OCI-LY7 (cell line): Measurements from ENCODE around the gene SCUBE2. TPM values are rescaled to one million over a fixed set of nuclear protein-coding genes. Genes with fewer than 3 reads are reported as not detected.

Experiments
- BruUV-seq: library from RNA; stranded (reverse); fragments of 400-500 nt; replicated peaks from 2 replicates; lab custom pipeline; 2021; lab: Mats Ljungman, UMichigan
- CTCF ChIA-PET: fragments of 300-600 bp; sonication (Branson Sonifier 250); formaldehyde crosslinking; loops from one replicate; lab custom pipeline; 2022; ENCODE audit warnings: antibody characterized with exemption; ENCODE audit not compliant: unreplicated experiment; lab: Charles Lee
- POLR2A ChIA-PET: fragments of 300-600 bp; sonication (Branson Sonifier 250); formaldehyde crosslinking; loops from one replicate; lab custom pipeline; 2022; ENCODE audit warnings: antibody characterized with exemption; lab: Charles Lee
- DNase-seq: peaks from one replicate; pipeline ENCODE4 v3.0.0-alpha.2; 2015; ENCODE audit warnings: low spot score
- H2AFZ ChIP-seq: fragments of 200-600 bp; sonication (generic), shearing (Covaris generic); 2 replicates; pipeline ENCODE4 v1.6.1; 2014; ENCODE audit warnings: mild to moderate bottlenecking, antibody characterized with exemption, low read length, moderate library complexity
- H3K27ac ChIP-seq: fragments of 200-600 bp; sonication (generic); 2 replicates; pipeline ENCODE4 v1.5.1; 2014; ENCODE audit warnings: mixed run types, low read depth, mild to moderate bottlenecking, moderate library complexity, low read length, inconsistent platforms; ENCODE audit not compliant: poor library complexity, severe bottlenecking
- H3K36me3 ChIP-seq: fragments of 200-600 bp; sonication (generic); 2 replicates; pipeline ENCODE4 v1.6.1; 2014; ENCODE audit warnings: mild to moderate bottlenecking, antibody characterized with exemption, low read length, moderate library complexity, mixed read lengths; ENCODE audit not compliant: insufficient read depth
- H3K4me1 ChIP-seq: fragments of 200-600 bp; sonication (generic); 2 replicates; pipeline ENCODE4 v1.5.1; 2014; ENCODE audit warnings: mild to moderate bottlenecking, low read length; ENCODE audit not compliant: insufficient read depth, poor library complexity, severe bottlenecking
- H3K4me2 ChIP-seq: fragments of 200-600 bp; sonication (generic); 2 replicates; pipeline ENCODE4 v1.6.1; 2014; ENCODE audit warnings: mild to moderate bottlenecking, low read length
- H3K4me3 ChIP-seq: fragments of 200-600 bp; sonication (generic); 2 replicates; pipeline ENCODE4 v1.5.1; 2014; ENCODE audit warnings: mild to moderate bottlenecking, low read depth, low read length; ENCODE audit not compliant: poor library complexity, severe bottlenecking
- H3K79me2 ChIP-seq: fragments of 200-600 bp; sonication (generic); 2 replicates; pipeline ENCODE4 v1.6.1; 2016; ENCODE audit warnings: low read depth, mild to moderate bottlenecking, low read length, moderate library complexity, mixed read lengths; ENCODE audit not compliant: insufficient read depth
- H3K9me2 ChIP-seq: fragments of 200-600 bp; sonication (generic); 2 replicates; pipeline ENCODE4 v1.6.1; 2016; ENCODE audit warnings: mild to moderate bottlenecking, low read length, mixed read lengths; ENCODE audit not compliant: insufficient read depth
- H3K9me3 ChIP-seq: fragments of 200-600 bp; sonication (generic); 2 replicates; pipeline ENCODE4 v1.6.1; 2014; ENCODE audit warnings: mild to moderate bottlenecking, mixed run types, low read length, mixed read lengths
- H4K20me1 ChIP-seq: fragments of 200-600 bp; sonication (generic); 2 replicates; pipeline ENCODE4 v1.6.1; 2014; ENCODE audit warnings: mild to moderate bottlenecking, antibody characterized with exemption, low read length, moderate library complexity, mixed read lengths; ENCODE audit not compliant: insufficient read depth
- EZH2phosphoT487 ChIP-seq: fragments of 200-600 bp; sonication (generic); IDR thresholded peaks from 2 replicates; pipeline ENCODE4 v1.6.1; 2018; ENCODE audit warnings: low read depth, borderline replicate concordance, mild to moderate bottlenecking, mixed run types, antibody characterized with exemption, low read length, moderate library complexity, mixed read lengths
- intact Hi-C: fragments of 100-400 bp; cut with micrococcal nuclease; formaldehyde crosslinking; loops from one replicate; pipeline ENCODE4 v1.10.0; 2022; ENCODE audit not compliant: unreplicated experiment
- total RNA-seq, 2 experiments: library from RNA; depleted of rRNA in 1 of 2; stranded (reverse); fragments of >200 nt in 1 of 2; shearing (Covaris generic) in 1 of 2; gene quantifications; 2 replicates each; pipeline ENCODE4 v1.2.3, GENCODE V29; 2014 to 2022
- TF ChIP-seq, protein P1 (sequence below): fragments of 200-600 bp; sonication (generic); conservative IDR thresholded peaks from 2 replicates; pipeline ENCODE4 v1.5.1; 2014; ENCODE audit warnings: mild to moderate bottlenecking, antibody characterized with exemption, low read length, moderate library complexity, mixed read lengths

The SCUBE2 gene
- total RNA-seq, 2 experiments from 2014 or later = not detected

GRCh38 chr11:9139628-9140357, 48.4 kb upstream of the SCUBE2 start:
- no peaks in the 10 kb centered on the region for H3K79me2 ChIP-seq
- no peaks in the 10 kb centered on the region for H3K9me2 ChIP-seq
- no peaks in the 10 kb centered on the region for H3K4me1 ChIP-seq
- H3K36me3 ChIP-seq = no peaks in the 10 kb centered on the region
- TF ChIP-seq EZH2phosphoT487 = no peak
- TF ChIP-seq, protein P1, sequence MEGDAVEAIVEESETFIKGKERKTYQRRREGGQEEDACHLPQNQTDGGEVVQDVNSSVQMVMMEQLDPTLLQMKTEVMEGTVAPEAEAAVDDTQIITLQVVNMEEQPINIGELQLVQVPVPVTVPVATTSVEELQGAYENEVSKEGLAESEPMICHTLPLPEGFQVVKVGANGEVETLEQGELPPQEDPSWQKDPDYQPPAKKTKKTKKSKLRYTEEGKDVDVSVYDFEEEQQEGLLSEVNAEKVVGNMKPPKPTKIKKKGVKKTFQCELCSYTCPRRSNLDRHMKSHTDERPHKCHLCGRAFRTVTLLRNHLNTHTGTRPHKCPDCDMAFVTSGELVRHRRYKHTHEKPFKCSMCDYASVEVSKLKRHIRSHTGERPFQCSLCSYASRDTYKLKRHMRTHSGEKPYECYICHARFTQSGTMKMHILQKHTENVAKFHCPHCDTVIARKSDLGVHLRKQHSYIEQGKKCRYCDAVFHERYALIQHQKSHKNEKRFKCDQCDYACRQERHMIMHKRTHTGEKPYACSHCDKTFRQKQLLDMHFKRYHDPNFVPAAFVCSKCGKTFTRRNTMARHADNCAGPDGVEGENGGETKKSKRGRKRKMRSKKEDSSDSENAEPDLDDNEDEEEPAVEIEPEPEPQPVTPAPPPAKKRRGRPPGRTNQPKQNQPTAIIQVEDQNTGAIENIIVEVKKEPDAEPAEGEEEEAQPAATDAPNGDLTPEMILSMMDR = no peak
- H3K4me2 ChIP-seq = no peak overlapping the region
- H4K20me1 ChIP-seq = no peaks in the 10 kb centered on the region
- ChIA-PET POLR2A (no interaction called here), CTCF (interaction anchor here (1.3 kb wide), 1 partner anchor 125 kb away, joined by 3 read pairs; no protein-coding TSS in a partner anchor)
- no peak overlapping the region for H3K4me3 ChIP-seq
- no TSS peak for BruUV-seq
- no peak for DNase-seq
- H2AFZ ChIP-seq = no peak overlapping the region
- H3K27ac ChIP-seq = no peak overlapping the region
- intact Hi-C loops = no loop called here
- no peaks in the 10 kb centered on the region for H3K9me3 ChIP-seq

GRCh38 chr11:9138612-9139579, 47.5 kb upstream of the SCUBE2 start:
- H3K27ac ChIP-seq = no peak overlapping the region
- H3K4me2 ChIP-seq = no peak overlapping the region
- H4K20me1 ChIP-seq = no peaks in the 10 kb centered on the region
- no peaks in the 10 kb centered on the region for H3K79me2 ChIP-seq
- intact Hi-C loops = no loop called here
- H3K9me3 ChIP-seq = no peaks in the 10 kb centered on the region
- no peak overlapping the region for H3K4me3 ChIP-seq
- no peaks in the 10 kb centered on the region for H3K9me2 ChIP-seq
- TF ChIP-seq EZH2phosphoT487 = no peak
- TF ChIP-seq, protein P1 = no peak
- no peaks in the 10 kb centered on the region for H3K36me3 ChIP-seq
- DNase-seq = no peak
- ChIA-PET POLR2A (interaction anchor here (0.7 kb wide), 2 partner anchors 10 to 34 kb away, joined by 3 to 4 read pairs; no protein-coding TSS in a partner anchor), CTCF (interaction anchor here (1.3 kb wide), 1 partner anchor 124 kb away, joined by 3 read pairs; no protein-coding TSS in a partner anchor)
- no TSS peak for BruUV-seq
- H3K4me1 ChIP-seq = no peaks in the 10 kb centered on the region
- no peak overlapping the region for H2AFZ ChIP-seq
